Tibial nerve (tissue), 3 donors: ENCODE measurements around the gene DMD.

Experiments
- CTCF ChIP-seq, 5 experiments: fragments of 200-600 bp in 3 of 5; fragments of 450-650 bp in 2 of 5; sonication (generic) in 3 of 5; IDR thresholded peaks; one replicate each; pipeline ENCODE4 v1.5.1; 2016 to 2019; ENCODE audit warnings: antibody characterized with exemption in 5 of 5, mild to moderate bottlenecking in 3 of 5, moderate library complexity in 2 of 5
- POLR2A ChIP-seq, 2 donors: fragments of 450-650 bp; IDR thresholded peaks; one replicate each; pipeline ENCODE4 v1.6.1; 2017; ENCODE audit warnings: antibody characterized with exemption in 2 of 2, mild to moderate bottlenecking in 2 of 2, moderate library complexity in 2 of 2

- TF ChIP-seq CTCF (IDR thresholded peaks at IDR 0.05): no peak
- TF ChIP-seq POLR2A (IDR thresholded peaks at IDR 0.05): no peak
These were observed 1843.5 kb downstream of the DMD start for GRCh38 chrX:31367816-31368215.
